Dedifferentiated amniotic fluid mesenchymal stem cell (primary cell): ENCODE results near the gene ZNF497.
"Not testable (repeated sequence)": the region's sequence is repeated elsewhere in the genome, so short reads cannot be mapped to it uniquely, and the experiment has no call there.

ENCODE experiments used
- DNase-seq: peaks from one replicate; pipeline ENCODE4 v3.0.0-alpha.2; 2016; ENCODE audit errors: extremely low spot score

ZNF497 gene

DNA sequence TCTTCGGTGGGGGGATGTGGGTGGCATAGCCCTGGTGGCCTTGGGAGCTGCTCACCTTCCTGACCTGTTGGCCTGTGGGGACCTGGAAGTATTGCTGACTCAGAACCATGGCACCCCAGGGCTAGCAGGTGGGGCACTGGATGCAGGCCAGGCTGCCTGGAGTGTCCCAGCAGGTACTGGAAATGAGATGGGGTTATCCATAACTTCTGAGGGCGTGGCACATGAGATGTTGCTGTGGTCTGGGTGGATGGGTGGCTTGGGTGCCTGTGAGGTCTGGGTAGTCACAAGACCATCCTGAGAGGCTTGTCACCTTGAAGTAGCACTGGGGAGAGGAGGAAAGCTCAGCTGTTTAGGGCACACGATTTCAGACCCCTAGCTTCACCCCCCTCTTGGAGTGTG, 32.3 kb upstream of the ZNF497 start:
- no peak for DNase-seq

DNA sequence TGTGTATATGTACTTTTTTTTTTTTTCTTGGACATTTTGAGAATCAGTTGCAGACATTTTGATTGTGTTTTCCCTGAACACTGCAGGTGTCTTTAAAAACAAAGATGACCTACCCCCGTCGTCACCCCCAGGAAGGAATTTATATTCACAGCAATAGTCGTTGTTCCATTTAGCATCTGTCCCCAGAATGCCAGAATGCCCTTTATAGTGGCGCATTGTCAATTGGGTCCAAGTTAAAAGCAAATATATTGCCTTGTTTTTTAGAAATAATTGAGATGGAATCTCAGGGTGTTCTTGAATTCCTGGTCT, 31.1 kb upstream of the ZNF497 start:
- no peak for DNase-seq

DNA sequence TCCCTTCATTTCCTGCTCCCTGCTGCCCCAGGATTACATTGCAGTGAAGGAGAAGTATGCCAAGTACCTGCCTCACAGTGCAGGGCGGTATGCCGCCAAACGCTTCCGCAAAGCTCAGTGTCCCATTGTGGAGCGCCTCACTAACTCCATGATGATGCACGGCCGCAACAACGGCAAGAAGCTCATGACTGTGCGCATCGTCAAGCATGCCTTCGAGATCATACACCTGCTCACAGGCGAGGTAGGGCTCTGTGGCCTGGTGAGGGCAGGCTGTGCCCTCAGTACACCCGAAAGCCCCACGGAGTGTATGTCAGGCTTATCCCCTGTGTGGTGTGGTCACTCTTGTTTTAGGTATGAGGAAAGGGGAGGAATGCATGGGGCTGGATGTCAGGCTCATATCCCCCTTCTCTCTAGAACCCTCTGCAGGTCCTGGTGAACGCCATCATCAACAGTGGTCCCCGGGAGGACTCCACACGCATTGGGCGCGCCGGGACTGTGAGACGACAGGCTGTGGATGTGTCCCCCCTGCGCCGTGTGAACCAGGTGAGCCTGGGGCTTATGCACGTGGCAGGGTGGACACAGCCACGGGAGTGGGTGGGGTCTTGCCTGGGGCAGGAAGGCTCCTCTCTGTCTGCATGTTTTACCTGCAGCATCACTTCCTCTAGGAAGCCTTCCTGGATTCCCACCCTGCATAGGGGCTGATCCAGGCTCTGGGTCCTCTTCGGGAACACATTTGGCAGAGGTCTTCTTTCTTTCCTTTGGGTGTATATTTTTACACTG, 30.6 kb upstream of the ZNF497 start:
- no peak for DNase-seq

DNA sequence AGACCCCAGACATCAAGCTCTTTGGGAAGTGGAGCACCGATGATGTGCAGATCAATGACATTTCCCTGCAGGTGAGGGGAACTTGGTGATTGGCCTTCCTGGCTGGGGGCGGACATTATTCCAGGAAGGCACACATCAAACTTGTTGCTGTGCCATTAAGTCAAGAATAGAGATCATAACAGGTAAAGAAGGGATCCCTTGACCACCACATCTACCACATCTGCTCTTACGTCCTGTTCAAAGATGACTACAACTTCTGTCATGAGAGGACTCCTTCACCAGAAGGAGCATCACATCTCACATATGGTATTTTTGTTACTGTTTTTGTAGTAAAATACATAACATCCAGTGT, 25.6 kb upstream of the ZNF497 start:
- DNase-seq = no peak

DNA sequence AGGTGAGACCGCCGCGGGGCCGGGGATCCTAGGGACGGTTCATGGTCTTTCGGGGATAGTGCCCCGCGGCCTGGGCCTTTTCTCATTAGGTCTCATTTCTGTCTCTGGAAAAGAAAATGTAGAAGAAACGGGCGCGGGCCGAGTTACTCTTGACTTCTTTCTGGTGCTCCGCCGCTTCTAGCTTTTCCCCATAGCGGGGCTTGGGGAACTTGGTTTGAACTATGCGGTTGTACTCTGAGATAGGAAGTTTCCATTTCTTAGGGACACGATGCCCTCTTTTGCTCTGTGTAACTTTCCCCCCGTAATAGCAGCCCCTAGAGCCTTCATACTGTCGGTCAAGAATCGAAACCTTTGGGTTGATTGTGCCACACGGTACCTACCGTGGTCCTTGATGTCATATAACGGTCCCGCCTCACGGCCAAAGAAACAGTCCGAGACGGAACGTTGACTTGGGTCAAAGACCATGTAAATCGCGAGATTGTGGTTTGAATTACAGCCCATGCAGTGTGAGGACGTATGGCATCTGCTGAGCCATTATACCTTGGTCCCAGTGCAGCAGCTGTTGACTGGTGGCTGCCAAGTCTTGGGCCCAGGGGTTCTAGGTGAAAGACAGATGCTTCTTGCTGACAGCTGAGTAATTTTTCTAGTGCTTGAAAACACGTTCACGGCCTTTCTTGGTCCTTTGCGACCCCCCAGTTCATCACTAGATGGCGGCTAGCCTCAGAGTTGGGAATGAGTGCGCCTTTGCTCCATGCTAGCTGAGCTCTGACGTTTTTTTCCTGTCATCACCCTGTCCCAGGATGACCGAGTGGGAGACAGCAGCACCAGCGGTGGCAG, 25.0 kb upstream of the ZNF497 start:
- no peak for DNase-seq

DNA sequence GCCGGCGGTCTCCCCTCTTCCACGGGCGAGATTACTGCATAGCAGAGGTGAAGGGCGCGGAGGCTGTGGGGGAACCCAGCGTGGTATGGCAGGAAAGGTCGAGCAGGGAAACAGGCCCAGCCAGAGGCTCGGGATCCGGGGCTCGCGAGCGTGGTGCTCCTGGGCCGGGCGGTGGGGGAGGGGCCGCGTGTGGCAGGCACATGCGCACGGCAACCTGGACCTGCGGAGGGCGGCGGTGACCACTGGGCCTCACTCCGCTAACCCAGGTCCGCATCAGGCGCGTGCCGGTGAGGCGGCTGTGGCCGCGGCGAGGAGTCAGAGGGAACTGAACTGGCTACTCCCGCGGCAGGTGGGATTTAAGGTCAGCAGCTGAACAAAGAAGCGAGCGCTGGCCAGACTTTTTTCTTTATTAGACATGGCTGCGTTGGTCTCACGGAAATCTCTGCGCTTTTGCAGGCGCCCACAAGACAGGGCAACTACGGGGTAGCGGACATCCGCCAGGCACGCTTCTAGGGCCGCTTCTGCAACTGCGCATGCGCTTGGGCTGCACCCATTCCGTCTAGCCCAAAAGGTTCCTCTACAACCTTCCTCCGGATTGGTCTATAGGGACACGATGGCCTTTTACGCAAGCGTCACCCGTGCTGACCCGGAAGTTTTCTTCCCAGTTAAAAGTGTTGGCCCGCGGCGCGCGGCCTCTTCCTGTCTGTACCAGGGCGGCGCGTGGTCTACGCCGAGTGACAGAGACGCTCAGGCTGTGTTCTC, 24.2 kb upstream of the ZNF497 start, which contains the start of gene RPS5:
RPS5 (plus strand) TSS at position 694 of the 762 bp plus-strand sequence. CDS start 869 bp downstream, outside the sequence.
- peak; percentile 99 for DNase-seq

DNA sequence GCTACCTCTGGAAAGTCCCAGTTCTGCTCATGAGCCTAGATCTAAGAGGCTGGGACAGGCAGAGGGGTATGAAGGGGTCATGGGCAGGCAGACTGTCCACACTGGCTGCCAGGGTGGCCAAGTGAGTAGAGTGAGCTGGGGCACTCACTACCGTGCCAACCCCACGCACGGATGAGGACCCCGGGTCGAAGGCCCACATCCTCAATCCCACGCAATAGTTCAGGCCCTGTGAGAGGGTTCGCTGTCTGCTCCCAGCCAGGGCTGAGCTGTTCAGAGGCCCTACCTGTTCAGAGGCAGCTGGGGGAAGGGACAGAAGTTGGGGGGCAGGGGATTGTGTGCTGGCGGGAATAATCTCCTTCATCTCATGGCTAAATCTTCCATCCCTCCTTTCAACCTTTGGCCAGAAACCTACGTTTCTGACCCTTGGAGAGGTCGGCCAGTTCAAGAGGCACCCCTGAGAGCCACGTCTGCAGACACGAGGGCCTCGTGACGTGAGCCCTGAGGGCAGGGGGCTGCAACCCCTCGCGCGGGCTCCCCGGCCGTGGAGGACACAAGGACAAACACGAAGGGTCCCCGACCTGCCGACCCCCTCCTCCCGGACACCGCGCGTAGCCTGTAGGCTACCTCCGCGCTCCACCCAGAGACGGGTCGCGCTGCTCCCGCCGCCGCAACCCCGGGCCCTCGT, 23.5 kb upstream of the ZNF497 start:
- DNase-seq = no peak

DNA sequence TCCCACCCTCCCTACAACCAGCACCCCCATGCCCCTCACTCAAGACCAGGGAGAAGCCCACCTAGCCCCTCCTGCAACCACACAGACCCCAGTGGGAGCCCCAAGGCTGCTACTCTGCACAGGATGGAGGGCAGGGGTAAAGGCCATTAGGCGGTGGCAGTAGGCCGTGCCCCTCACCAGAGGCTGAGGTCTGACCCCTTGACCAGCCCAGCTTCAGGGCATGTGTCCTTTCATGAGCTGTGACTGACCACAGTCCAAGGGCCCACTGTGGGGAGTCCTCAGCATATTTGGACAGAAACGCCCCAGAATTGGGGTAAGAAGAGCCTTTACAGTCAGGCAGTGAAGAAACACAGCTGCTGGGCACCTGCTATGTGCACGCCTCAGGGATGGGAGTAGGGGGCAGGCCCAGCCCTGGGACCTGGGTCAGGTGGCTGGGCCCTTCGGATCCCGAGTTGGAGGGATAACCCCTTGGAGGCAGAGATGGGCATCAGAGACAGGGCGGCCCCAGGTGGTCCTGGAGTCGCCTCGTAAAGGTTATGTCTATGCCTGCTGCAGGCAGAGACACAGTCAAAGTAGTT, 22.9 kb upstream of the ZNF497 start:
- no peak for DNase-seq

DNA sequence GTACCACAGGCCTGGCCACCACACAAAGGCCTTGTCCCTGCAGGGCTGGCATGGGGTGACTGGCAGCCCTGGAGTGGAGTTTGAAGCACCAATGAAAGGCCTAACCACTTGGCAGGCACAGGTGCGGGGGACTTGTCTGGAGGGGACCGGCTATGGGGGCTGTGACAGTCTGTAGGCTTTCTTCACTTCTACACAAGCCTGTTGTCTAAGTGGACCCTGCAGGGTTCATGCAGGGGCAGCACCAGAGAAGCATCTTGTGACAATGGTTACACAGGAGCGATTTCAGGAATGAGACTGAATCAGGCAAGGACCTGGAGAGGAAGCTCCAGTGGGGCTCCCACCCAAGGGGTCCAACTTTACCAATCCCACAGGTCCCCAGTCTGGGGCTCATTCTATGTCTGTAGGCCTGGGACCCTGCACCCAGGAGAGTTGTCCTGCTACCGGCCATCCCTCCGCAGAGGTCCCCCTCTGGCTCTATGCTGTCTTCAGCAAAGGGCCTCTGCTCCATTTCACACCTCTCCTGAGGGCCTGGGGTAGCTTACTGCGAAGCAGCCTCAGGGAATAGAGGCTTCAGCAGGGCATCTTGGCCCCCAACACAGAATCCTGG, 20.5 kb upstream of the ZNF497 start:
- DNase-seq = no peak

DNA sequence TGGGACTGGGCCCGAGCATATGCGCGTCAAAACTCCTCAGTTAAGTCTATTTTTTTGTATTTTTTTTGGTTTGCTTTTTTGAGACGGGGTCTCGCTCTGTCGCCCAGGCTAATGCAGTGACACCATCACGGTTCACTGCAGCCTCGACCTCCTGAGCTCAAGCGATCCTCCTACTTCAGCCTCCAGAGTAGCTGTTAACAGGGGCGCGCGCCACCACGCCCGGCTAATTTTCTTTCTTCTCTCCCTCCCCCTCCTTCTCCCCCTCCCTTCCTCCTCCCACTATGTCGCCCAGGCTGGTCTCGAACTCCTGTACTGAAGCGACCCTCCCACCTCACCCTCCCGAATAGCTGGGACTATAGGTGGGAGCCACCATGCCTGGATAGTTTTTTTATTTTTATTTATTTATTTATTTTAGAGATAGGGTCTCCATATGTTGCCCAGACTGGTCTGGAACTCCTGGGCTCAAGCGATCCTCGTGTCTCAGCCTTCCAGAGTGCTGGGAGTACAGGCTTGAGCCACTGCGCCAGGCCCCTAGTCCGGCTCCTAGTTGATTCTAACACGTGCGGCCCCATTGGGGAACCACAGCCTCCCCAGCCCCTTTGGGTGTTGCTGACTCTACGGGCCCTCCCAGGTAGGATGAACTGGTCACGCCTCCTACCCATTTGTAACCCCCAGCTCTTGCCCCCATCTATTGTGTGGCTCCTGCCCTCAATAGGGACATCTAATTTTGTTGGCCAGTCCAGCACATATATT, 19.1 kb upstream of the ZNF497 start:
- no peak for DNase-seq

DNA sequence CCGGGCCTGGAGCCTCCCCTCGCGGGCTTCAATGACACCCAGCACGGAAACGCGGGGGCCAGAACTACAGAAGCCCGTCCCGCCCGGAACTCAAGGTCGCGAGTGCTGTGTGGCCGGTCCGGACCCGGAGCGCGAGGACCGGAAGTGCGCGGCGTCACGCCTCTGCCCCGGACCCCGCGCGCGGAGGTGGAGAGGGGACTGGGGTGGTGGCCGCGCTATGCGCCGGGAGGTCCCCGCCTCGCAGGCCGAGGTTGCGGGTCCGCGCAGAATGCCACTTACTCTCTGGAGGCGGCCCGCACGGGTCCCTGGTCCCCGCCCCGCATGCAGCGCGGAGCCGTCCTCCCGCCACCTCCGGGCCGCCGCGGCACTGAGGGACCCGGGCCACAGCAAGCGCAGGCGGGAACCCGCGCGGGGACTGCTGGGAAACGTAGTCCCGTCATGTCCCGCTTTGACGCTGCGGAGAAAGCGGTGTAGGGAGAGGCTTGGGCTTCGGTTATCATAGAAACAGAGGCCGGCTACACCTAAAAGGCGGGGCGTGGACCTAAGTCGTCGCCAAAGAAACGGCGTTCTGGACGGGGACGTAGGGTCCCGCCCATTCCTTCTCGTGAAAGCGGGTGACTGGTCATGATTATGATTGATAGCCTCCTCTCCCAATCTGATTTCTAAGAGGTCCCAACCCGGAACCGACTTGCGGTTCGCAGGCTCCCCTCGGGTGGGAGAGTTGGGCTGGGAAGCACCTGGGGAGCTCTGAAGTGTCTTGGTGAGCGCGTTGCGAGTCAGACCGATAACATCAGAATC, 18.3 kb upstream of the ZNF497 start, which contains the start of gene ZNF837:
ZNF837 (minus strand) TSS at position 369 of the 798 bp plus-strand sequence. CDS start 11,698 bp downstream, outside the sequence.
- peak; percentile 100 for DNase-seq

DNA sequence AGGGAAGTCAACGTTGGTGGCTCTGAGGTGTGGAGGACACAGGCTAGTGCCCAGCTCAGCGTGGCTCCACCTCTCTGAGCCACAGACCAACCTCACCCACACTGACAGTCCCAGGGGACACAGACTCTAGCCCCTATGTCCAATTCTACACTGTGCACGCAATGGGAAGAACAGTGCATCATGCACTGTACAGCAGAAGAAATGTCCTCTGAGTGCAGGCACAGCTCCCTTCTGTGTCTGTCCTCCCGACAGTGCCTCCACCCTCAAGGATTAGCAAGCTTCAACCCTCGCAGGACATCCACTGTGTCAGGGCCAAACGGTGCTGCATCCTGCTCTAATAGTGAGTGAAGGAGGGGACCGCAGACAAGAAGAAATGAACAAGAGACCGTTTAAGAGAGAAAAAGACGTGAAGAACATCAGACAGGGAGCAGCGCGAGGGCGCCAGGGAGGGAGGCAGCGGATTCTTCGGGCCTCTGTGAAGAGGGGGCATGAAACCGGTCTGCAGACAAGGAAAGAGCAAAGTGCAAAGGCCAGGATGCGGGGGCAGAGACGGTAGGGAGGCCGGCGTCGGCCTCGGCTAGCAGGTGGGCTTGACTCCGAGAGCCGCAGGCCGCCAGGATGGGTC, 17.6 kb upstream of the ZNF497 start:
- no peak for DNase-seq

DNA sequence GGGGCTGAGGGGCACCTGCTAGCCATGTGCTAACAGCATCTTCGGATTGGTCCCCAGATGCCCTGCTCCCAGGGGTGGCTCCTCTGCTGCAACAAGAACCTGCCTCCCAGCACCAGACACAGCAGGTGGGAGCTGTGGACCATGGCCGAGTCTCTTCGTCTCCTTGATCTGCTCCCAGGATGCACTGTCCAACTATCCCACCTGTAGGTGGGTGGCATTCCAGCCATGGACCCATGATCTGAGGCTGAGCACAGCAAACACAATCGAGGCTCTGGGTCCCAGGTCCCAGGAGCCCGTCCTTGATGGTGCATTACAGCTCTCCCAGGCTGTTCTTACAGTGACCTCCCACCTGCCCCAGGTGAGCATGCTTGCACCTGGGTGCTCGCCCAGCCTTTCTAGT, 16.7 kb upstream of the ZNF497 start:
- DNase-seq = no peak

DNA sequence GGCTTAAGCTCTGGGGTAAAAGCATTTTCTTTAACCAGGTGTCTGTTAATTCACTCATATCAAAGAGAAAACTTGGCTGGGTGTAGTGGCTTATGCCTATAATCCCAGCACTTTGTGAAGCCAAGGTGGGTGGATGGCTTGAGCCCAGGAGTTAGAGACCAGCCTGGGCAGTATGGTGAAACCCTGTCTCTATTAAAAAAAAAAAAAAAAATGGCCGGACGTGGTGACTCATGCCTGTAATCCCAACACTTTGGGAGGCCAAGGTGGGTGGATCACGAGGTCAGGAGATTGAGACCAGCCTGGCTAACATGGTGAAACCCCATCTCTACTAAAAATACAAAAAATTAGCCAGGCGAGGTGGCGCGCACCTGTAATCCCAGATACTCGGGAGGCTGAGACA, 14.2 kb upstream of the ZNF497 start:
- not testable (repeated sequence) for DNase-seq

DNA sequence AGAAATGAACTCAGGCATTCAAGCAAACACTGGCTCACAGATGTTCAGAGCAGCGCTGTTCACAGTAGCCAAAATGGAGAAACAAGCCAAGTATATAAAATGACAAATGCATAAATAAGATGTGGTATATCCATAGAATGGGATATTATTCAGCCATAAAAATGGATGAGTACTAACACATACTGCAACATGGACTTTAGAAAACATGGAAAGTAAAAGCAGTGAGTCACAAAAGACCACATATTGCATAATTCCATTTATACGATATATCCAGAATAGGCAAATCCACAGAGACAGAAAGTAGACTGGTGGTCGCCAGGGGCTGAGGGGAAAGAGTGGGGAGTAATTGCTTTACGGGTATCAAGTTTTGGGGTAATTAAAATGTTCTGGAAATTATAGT, 11.6 kb upstream of the ZNF497 start:
- DNase-seq = no peak

DNA sequence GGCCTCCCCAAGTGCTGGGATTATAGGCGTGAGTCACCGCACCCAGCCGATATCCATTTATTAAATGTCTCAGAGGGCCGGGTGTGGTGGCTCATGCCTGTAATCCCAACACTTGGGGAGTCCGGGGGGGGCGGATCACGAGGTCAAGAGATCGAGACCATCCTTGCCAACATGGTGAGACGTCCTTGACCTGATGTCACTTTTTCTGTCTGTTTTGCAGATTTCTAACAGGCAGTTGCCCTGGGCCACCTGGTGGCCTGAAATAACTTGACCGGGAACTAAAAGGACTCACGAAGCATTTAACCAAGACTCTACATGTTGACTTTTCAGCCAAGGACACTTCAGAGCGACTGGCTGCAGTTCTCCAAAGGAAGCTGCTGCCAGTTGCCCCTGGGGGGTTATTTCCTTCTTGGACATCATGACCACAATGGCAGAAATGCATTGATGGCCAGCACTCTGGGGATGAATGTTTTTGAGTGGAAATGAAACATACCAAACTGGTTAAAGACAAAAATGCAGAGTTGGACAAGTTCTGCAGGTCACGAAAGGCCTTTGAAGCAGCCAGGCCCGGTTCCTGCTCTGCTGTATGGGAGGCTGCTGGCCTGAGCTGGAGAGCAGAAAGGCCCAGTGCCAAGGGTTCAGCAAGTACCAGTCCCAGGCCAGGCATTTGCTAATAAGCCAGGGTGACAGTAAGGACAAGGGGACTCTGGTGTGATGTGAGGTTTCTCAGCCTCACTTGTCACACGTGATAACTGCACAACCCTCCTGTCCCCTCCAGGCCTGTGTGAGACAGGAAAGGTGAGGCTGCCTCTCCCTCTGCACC, 10.0 kb upstream of the ZNF497 start:
- no peak for DNase-seq

DNA sequence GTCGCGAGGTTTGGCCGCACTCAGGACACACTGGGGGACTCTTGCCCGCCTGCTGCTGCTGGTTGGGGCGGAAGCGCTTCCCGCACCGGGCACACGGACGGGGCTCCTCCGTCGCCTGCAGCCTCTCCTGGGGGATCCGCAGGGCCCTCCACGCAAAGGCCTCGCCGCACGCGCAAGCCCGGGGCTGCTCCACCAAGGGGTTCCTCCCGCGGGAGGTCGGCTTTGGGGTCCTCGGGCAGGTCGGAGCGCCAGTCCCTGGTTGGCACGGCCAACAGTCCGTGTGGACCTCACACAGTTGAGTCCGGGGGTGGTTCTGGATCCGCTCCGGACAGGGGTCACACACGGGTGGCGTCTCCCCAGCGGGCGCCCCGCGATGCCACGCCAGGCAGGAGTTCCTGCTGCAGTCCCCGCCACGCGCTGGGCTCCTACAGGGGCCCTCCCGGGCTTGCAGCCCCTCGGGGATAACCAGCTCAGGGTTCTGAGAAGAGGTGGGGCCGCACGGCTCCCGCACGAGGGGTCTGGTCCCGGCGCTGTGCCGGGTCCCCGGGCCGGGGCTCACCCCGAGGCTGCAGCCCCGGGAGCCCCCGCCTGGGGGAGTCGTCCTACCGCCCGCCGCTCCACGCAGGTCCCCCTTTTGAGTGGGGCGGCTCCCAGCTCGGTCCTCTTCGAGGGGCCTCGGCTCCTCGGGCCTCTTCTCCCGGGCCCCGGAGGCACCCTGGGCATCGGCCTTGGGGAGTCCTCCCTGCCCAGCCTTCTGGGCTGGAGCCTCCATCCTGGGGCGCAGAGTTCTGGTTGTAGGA, 6.2 kb upstream of the ZNF497 start:
- DNase-seq = no peak
